HepG2 (cell line): ENCODE results near the gene C3orf18. TPM values are rescaled to one million over a fixed set of nuclear protein-coding genes. Genes with fewer than 3 reads are reported as not detected.

Experiments
- ATAC-seq: fragments of 200-7000 bp; cut with Tn5 transposase; 3 replicates; pipeline ENCODE4 v1.9.1; 2020; ENCODE audit warnings: mild to moderate bottlenecking, moderate library complexity
- BruUV-seq: library from RNA; stranded (reverse); fragments of 400-500 nt; replicated peaks from 2 replicates; lab custom pipeline; 2021; lab: Mats Ljungman, UMichigan
- CTCF ChIA-PET: fragments of 300-600 bp; formaldehyde crosslinking; extraction: SDS; loops from one replicate; lab custom pipeline; 2021; ENCODE audit warnings: low total read pairs, inconsistent platforms, low intra/inter-chr PET ratio; lab: Yijun Ruan, JAX
- POLR2A ChIA-PET: fragments of 350-600 bp; sonication (Branson Sonifier 250); formaldehyde crosslinking; loops from one replicate; lab custom pipeline; 2020; ENCODE audit warnings: antibody characterized with exemption, inconsistent platforms; lab: Yijun Ruan, JAX
- DNase-seq: peaks from one replicate; pipeline ENCODE4 v3.0.0-alpha.2; 2015; ENCODE audit warnings: low spot score
- FAIRE-seq: peaks from 3 replicates; lab custom pipeline; 2011; peaks lifted over from hg19 to GRCh38; lab: Jason Lieb, UNC
- H2AFZ ChIP-seq: one replicate; pipeline ENCODE4 v1.6.1; 2011; ENCODE audit warnings: low read length, inconsistent platforms
- H3K27ac ChIP-seq: fragments of 300-600 bp; 3 replicates; pipeline ENCODE4 v1.8.0; 2011; ENCODE audit warnings: mixed run types, mild to moderate bottlenecking, mixed read lengths, low read length, inconsistent platforms; ENCODE audit not compliant: insufficient read depth; ENCODE audit errors: extremely low read length
- H3K27me3 ChIP-seq, 2 experiments: fragments of 200-600 bp in 1 of 2; 2 replicates in 1 of 2; 3 replicates in 1 of 2; pipeline versions ENCODE4 v1.6.0 to v1.8.0; 2011; ENCODE audit warnings: low read length in 2 of 2, mild to moderate bottlenecking in 2 of 2, moderate library complexity in 2 of 2, inconsistent platforms in 1 of 2; ENCODE audit not compliant: insufficient read depth in 2 of 2, control insufficient read depth in 1 of 2
- H3K36me3 ChIP-seq, 2 experiments: fragments of 200-600 bp in 1 of 2; replicated peaks in 1 of 2; 2 replicates in 1 of 2; 3 replicates in 1 of 2; pipeline versions ENCODE4 v1.5.1 to v1.8.0; 2011; ENCODE audit warnings: low read length in 2 of 2, inconsistent platforms in 1 of 2; ENCODE audit not compliant: insufficient read depth in 2 of 2, control insufficient read depth in 1 of 2
- H3K4me1 ChIP-seq: 2 replicates; pipeline ENCODE4 v1.5.1; 2012; ENCODE audit warnings: low read length, inconsistent platforms; ENCODE audit not compliant: insufficient read depth
- H3K4me2 ChIP-seq: 2 replicates; pipeline ENCODE4 v1.6.0; 2011; ENCODE audit warnings: low read depth, low read length, inconsistent platforms
- H3K4me3 ChIP-seq, 3 experiments: fragments of 200-600 bp in 1 of 3; sonication (generic), shearing (Covaris generic) in 1 of 3; replicated peaks in 1 of 3; 2 replicates each; pipeline ENCODE4 v1.5.1; 2011 to 2016; ENCODE audit warnings: low read length in 3 of 3, inconsistent platforms in 2 of 3, low read depth in 2 of 3, mild to moderate bottlenecking in 2 of 3, control low read depth in 1 of 3, mixed read lengths in 1 of 3; ENCODE audit not compliant: insufficient read depth in 1 of 3
- H3K79me2 ChIP-seq: one replicate; pipeline ENCODE4 v1.6.1; 2011; ENCODE audit warnings: low read length, inconsistent platforms; ENCODE audit not compliant: insufficient read depth
- H3K9ac ChIP-seq: 2 replicates; pipeline ENCODE4 v1.6.0; 2011; ENCODE audit warnings: mild to moderate bottlenecking, low read depth, low read length, inconsistent platforms; ENCODE audit not compliant: insufficient read depth
- H3K9me3 ChIP-seq: 2 replicates; pipeline ENCODE4 v1.5.1; 2012; ENCODE audit warnings: mild to moderate bottlenecking, low read length
- H4K20me1 ChIP-seq: 2 replicates; pipeline ENCODE4 v1.6.0; 2011; ENCODE audit warnings: inconsistent platforms, mild to moderate bottlenecking, low read length, moderate library complexity; ENCODE audit not compliant: insufficient read depth
- BCL6 ChIP-seq: IDR thresholded peaks from 2 replicates; pipeline ENCODE4 v1.6.1; 2016; ENCODE audit warnings: missing genetic modification reagents, missing compliant biosample characterization
- ESRRA ChIP-seq: sonication (generic); formaldehyde crosslinking; IDR thresholded peaks from 2 replicates; pipeline ENCODE4 v1.5.1; 2020; ENCODE audit warnings: mild to moderate bottlenecking, low read depth, missing genetic modification reagents
- FOXC1 ChIP-seq: sonication (generic); formaldehyde crosslinking; IDR thresholded peaks from 2 replicates; pipeline ENCODE4 v1.8.0; 2022; ENCODE audit warnings: mild to moderate bottlenecking, missing genetic modification reagents, borderline replicate concordance
- NFIC ChIP-seq: IDR thresholded peaks from 2 replicates; pipeline ENCODE4 v1.6.1; 2012; ENCODE audit warnings: mild to moderate bottlenecking, low read length, inconsistent platforms
- PPARG ChIP-seq: conservative IDR thresholded peaks from 2 replicates; pipeline ENCODE4 v1.6.1; 2016; ENCODE audit warnings: missing biosample characterization, missing genetic modification reagents
- SAFB2 ChIP-seq: sonication (generic); formaldehyde crosslinking; IDR thresholded peaks from 2 replicates; pipeline ENCODE4 v1.5.1; 2020; ENCODE audit warnings: missing genetic modification reagents, low read depth, mild to moderate bottlenecking, borderline replicate concordance
- ZNF567 ChIP-seq: sonication (generic); formaldehyde crosslinking; IDR thresholded peaks from 2 replicates; pipeline ENCODE4 v1.8.1; 2023; ENCODE audit warnings: mild to moderate bottlenecking, missing genetic modification reagents, borderline replicate concordance
- ZNF773 ChIP-seq: sonication (generic); formaldehyde crosslinking; IDR thresholded peaks from 2 replicates; pipeline ENCODE4 v1.4.0; 2020; ENCODE audit warnings: missing genetic modification reagents, borderline replicate concordance
- WGBS: methylation state at CpG from one replicate; pipeline ENCODE4 v1.1.6; 2017; ENCODE audit warnings: low lambda C conversion rate; 5-methylcytosine and 5-hydroxymethylcytosine counted together
- in situ Hi-C: cut with HindIII; loops from 2 replicates; pipeline ENCODE4 v1.10.0; 2017; ENCODE audit warnings: low pct_unique_long_range_greater_than_20kb; ENCODE audit not compliant: extremely low pct_ligation_motif_present
- intact Hi-C: fragments of 100-400 bp; cut with micrococcal nuclease; formaldehyde crosslinking; loops from one replicate; pipeline ENCODE4 v1.10.0; 2022; ENCODE audit not compliant: unreplicated experiment
- polyA plus RNA-seq, 8 experiments: library from polyadenylated mRNA; depleted of rRNA in 3 of 8; stranded (reverse) in 7 of 8; unstranded in 1 of 8; fragments of >200 nt; fragmentation: Illumina TruSeq in 4 of 8; extraction: Trizol in 4 of 8; gene quantifications; 2 replicates each; pipeline versions ENCODE4 v1.2.1 to v1.2.3, GENCODE V29; 2011 to 2016; ENCODE audit warnings: low read depth in 4 of 8, missing spikeins in 1 of 8, mixed read lengths in 1 of 8; ENCODE audit not compliant: insufficient read depth in 1 of 8
- total RNA-seq, 5 experiments: library from RNA; depleted of rRNA; stranded (reverse); fragments of >200 nt; fragmentation: Illumina TruSeq; extraction: Trizol; gene quantifications; 2 replicates each; pipeline ENCODE4 v1.2.3, GENCODE V29; 2016; ENCODE audit warnings: low read depth in 1 of 5
- TF ChIP-seq, protein P1 (sequence below): sonication (generic); formaldehyde crosslinking; IDR thresholded peaks from 2 replicates; pipeline ENCODE4 v1.5.0; 2020; ENCODE audit warnings: mild to moderate bottlenecking, missing genetic modification reagents
- TF ChIP-seq, protein P2 (sequence below): sonication (generic); formaldehyde crosslinking; IDR thresholded peaks from 2 replicates; pipeline ENCODE4 v1.5.1; 2020; ENCODE audit warnings: mild to moderate bottlenecking, missing genetic modification reagents, moderate library complexity

C3orf18 gene
- total and polyA plus RNA-seq, 2 of the 13 experiments (the other 11 are each of a cell fraction or from before 2014, with no cell fraction given), result 1.6 to 4.8 TPM

DNA sequence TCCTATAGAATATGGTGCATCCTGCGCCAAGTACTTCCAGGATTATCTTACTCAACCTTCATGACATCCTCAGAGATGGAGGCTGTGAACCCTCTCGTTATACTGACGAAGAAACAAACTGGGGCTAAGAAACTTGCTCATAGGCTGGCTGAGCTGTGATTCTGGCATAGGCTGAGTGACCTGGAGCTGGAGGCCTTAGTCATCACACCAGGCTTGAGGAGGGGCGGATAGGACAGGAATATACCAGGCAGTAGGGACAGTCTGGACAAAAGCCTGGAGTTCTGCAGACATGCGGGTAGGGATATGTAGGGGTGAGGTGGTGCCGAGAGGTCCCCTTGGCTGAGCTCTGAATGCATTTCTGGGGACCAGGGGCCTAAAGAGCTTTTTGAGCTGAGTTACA, 19.8 kb upstream of the C3orf18 start:
- in situ Hi-C loops, result no loop called here
- Histone ChIP-seq H3K9me3 (no peaks in the 10 kb centered on the region), H3K36me3 (no peaks in the 10 kb centered on the region), H3K4me1 (peaks cover 100% of the 10 kb centered on the region), H3K27ac (peak overlapping the region; percentile 99), H3K79me2 (no peaks in the 10 kb centered on the region), H4K20me1 (no peaks in the 10 kb centered on the region), H3K27me3 (no peaks in the 10 kb centered on the region; a peak in 1 of 5 replicates), H2AFZ (no peak overlapping the region), H3K4me3 (no peak overlapping the region), H3K4me2 (no peak overlapping the region), H3K9ac (peak overlapping the region; percentile 79; the same call in 1 of the 2 replicates)
- DNase-seq (no peak), ATAC-seq (no peak), FAIRE-seq (no peak)
- intact Hi-C loops, result no loop called here
- BruUV-seq, result no TSS peak
- ChIA-PET CTCF (interaction anchor here (1.0 kb wide), 1 partner anchor 27 kb away, joined by 3 read pairs; no protein-coding TSS in a partner anchor), POLR2A (interaction anchor here (1.2 to 3.8 kb wide), 5 partner anchors 14 to 29 kb away, joined by 3 to 34 read pairs (median 8); partner anchors contain the start of genes CISH and HEMK1)
- 0 out of 2 replicates have a peak, but pooled peaks have one; percentile 7 for TF ChIP-seq FOXC1 (CRISPR knock-in tag)
- TF ChIP-seq, protein P1, sequence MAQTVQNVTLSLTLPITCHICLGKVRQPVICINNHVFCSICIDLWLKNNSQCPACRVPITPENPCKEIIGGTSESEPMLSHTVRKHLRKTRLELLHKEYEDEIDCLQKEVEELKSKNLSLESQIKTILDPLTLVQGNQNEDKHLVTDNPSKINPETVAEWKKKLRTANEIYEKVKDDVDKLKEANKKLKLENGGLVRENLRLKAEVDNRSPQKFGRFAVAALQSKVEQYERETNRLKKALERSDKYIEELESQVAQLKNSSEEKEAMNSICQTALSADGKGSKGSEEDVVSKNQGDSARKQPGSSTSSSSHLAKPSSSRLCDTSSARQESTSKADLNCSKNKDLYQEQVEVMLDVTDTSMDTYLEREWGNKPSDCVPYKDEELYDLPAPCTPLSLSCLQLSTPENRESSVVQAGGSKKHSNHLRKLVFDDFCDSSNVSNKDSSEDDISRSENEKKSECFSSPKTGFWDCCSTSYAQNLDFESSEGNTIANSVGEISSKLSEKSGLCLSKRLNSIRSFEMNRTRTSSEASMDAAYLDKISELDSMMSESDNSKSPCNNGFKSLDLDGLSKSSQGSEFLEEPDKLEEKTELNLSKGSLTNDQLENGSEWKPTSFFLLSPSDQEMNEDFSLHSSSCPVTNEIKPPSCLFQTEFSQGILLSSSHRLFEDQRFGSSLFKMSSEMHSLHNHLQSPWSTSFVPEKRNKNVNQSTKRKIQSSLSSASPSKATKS (CRISPR knock-in tag), result no peak
- 95% methylated on average over 5 of the region's 6 CpGs for WGBS

DNA sequence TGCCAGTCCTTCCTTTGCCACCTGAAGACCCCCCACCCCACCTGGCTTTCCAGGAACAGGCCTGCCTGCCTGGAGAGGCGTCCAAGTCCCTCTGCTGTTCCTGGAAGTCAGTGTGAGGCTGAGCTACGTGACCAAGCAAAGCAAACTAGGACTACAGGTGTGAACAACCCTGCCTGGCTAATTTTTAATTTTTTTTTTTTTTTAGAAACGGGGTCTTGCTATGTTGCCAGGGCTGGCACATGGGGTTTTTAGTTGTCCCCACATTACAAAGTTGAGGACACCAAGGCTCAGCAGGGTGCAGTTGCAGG, 19.2 kb upstream of the C3orf18 start:
- POLR2A ChIA-PET, result interaction anchor here (1.1 to 3.8 kb wide), 6 partner anchors 15 to 798 kb away, joined by 3 to 34 read pairs (median 7); partner anchors contain the start of genes CISH, HEMK1, MANF and MAPKAPK3
- H3K9ac ChIP-seq, result no peak overlapping the region
- no peak for DNase-seq

More for the DNA sequence above, 19.2 kb upstream of the C3orf18 start:
- Histone ChIP-seq H3K4me3 (no peak overlapping the region), H4K20me1 (no peaks in the 10 kb centered on the region), H3K4me1 (peaks cover 100% of the 10 kb centered on the region), H3K9me3 (no peaks in the 10 kb centered on the region), H3K27ac (peak overlapping the region; percentile 99), H3K36me3 (no peaks in the 10 kb centered on the region), H3K79me2 (no peaks in the 10 kb centered on the region), H3K4me2 (no peak overlapping the region), H2AFZ (no peak overlapping the region), H3K27me3 (no peaks in the 10 kb centered on the region; a peak in 1 of 5 replicates)
- ATAC-seq (no peak), FAIRE-seq (no peak)
- in situ Hi-C loops (no loop called here), intact Hi-C loops (no loop called here)
- WGBS, result 51% methylated on average over 3 of the region's 3 CpGs
- CTCF ChIA-PET, result no interaction called here
- no TSS peak for BruUV-seq
- no peak for TF ChIP-seq PPARG (CRISPR knock-in tag)
- TF ChIP-seq SAFB2 (CRISPR knock-in tag), result 0 out of 2 replicates have a peak, but pooled peaks have one; percentile 4
- no peak for TF ChIP-seq ZNF567
- TF ChIP-seq NFIC, result no peak
- TF ChIP-seq, protein P2, sequence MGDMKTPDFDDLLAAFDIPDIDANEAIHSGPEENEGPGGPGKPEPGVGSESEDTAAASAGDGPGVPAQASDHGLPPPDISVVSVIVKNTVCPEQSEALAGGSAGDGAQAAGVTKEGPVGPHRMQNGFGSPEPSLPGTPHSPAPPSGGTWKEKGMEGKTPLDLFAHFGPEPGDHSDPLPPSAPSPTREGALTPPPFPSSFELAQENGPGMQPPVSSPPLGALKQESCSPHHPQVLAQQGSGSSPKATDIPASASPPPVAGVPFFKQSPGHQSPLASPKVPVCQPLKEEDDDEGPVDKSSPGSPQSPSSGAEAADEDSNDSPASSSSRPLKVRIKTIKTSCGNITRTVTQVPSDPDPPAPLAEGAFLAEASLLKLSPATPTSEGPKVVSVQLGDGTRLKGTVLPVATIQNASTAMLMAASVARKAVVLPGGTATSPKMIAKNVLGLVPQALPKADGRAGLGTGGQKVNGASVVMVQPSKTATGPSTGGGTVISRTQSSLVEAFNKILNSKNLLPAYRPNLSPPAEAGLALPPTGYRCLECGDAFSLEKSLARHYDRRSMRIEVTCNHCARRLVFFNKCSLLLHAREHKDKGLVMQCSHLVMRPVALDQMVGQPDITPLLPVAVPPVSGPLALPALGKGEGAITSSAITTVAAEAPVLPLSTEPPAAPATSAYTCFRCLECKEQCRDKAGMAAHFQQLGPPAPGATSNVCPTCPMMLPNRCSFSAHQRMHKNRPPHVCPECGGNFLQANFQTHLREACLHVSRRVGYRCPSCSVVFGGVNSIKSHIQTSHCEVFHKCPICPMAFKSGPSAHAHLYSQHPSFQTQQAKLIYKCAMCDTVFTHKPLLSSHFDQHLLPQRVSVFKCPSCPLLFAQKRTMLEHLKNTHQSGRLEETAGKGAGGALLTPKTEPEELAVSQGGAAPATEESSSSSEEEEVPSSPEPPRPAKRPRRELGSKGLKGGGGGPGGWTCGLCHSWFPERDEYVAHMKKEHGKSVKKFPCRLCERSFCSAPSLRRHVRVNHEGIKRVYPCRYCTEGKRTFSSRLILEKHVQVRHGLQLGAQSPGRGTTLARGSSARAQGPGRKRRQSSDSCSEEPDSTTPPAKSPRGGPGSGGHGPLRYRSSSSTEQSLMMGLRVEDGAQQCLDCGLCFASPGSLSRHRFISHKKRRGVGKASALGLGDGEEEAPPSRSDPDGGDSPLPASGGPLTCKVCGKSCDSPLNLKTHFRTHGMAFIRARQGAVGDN (CRISPR knock-in tag), result 0 out of 2 replicates have a peak, but pooled peaks have one; percentile 17
- TF ChIP-seq ESRRA (CRISPR knock-in tag), result no peak
- TF ChIP-seq ZNF773 (CRISPR knock-in tag), result no peak
- peak; percentile 93 for TF ChIP-seq BCL6 (CRISPR knock-in tag)
